Heart left ventricle (tissue), 13 donors: ENCODE data around the gene DSC1.

Source experiments
- CTCF ChIP-seq, 12 donors: fragments of 200-600 bp; sonication (generic) in 4 of 12; IDR thresholded peaks; one replicate each; pipeline versions ENCODE4 v1.5.0 to v1.8.0; 2018 to 2022; ENCODE audit warnings: antibody characterized with exemption in 12 of 12, mild to moderate bottlenecking in 5 of 12
- POLR2A ChIP-seq, 2 donors: fragments of 450-650 bp; IDR thresholded peaks; one replicate each; pipeline ENCODE4 v1.6.1; 2017; ENCODE audit warnings: antibody characterized with exemption in 2 of 2, mild to moderate bottlenecking in 2 of 2, moderate library complexity in 2 of 2
- donor health status: ischemic (EF 13 %, LVEDD 7.1; RV severe dilation, severe dysfunction).
- donor health status: DM: no; HTN: yes; CAD: no.
- donor health status: DM: no; HTN: no; CAD: no.
- donor health status: ischemic (EF 25% LVEDD 6.9; RV normal size, moderate dysfunction).
- donor health status: ischemic (EF 25% LVEDD 5.7; RV mildly dilated, moderate dysfunction).
- donor health status: ischemic (EF 35%, LVEDD 5.7; RV mildly dilated, moderate dysfunction).
- donor health status: nonischemic (EF 11% LVEDD 7.7; RV severe dilation, severe dysfunction).
- donor health status: DM: yes; HTN: yes; CAD: no.
- donor health status: PGD.
- donor health status: ischemic (EF 29% LVEDD 5.4; RV normal size, mild dysfunction).
- donor health status: nonischemic (EF 23%, LVEDD 6.1; RV moderate dilation, normal function).

GRCh38 chr18:31197676-31198075, 35.0 kb upstream of the DSC1 start:
- TF ChIP-seq CTCF (IDR thresholded peaks at IDR 0.05) (no peak), POLR2A (IDR thresholded peaks at IDR 0.05) (no peak)
